Astrocyte of the hippocampus (primary cell): ENCODE results near the gene ARHGAP44.

Experiments used
- DNase-seq: peaks from one replicate; pipeline ENCODE4 v3.0.0; 2011; ENCODE audit warnings: low read depth, low spot score

ARHGAP44 gene

DNA sequence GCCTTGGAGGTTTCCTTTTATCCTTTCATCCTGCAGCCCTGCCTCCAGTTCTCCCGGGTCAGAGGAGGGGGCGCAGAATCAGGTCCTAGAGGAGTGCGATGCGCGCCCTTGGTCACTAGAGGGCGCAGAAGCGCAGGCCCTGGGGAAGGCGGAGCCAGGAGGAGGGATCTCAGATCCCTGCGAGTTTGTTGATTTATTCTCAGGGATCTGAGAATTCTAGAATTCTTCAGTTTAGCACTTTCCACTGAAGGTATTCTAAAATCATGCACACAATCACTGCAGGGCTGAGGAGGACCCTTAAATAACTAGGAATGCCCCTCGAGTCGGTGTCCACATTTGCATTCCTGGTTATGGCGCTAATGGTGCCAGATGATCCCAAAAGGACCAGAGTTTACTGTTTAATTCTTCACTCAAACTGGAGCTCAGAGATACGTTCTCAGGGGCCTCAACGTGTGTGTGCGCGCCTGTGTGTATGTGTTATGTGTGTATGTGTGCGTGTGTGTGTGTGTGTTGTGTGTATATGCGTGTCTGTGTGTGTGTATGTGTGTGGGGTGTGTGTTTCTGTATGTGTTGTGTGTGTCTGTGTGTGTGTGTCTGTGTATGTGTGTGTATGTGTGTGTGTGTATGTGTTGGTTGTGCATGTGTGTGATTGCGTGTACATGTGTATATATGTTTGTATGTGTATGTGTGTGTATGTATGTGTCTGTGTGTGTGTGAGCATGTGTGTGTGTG, 235.4 kb downstream of the ARHGAP44 start:
- peak; percentile 85 for DNase-seq

DNA sequence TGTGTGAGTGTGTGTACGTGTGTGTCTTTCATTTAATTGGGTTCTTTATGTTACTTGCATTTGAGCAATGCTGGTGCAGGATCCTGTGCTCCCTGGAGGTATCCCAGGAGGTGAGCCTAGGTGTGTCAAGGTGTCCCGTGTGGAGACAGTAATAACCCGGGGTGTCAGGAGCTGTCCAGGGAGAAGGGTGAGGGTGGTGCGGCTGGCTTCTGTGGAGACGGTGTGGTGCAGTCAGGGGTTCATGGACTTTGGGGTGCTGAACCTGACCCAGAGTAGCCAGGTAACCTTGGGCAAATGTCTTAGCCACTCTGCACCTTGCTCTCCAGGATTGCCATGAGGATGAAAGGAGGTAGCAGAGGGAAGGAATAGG, 235.9 kb downstream of the ARHGAP44 start:
- no peak for DNase-seq

DNA sequence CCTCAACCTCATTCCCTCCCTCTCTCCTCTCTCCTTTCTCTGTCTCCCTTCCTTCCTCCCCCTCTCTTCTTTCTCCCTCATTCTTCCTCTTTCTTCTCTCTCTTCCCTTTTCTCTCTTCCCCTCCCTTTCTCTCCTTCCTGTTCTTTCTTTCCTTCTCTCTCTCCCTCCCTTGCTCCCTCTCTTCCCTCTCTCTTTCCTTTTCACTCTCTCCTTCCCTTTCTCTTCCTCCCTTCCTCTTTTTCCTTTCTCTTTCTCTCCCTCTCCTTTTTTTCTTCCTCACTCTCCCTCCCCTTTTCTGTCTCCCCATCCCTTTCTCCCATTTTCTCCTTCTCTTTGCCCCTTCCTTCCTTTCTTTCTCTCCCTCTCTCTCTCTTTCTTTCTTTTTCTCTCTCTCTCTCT, 236.4 kb downstream of the ARHGAP44 start:
- DNase-seq = no peak

DNA sequence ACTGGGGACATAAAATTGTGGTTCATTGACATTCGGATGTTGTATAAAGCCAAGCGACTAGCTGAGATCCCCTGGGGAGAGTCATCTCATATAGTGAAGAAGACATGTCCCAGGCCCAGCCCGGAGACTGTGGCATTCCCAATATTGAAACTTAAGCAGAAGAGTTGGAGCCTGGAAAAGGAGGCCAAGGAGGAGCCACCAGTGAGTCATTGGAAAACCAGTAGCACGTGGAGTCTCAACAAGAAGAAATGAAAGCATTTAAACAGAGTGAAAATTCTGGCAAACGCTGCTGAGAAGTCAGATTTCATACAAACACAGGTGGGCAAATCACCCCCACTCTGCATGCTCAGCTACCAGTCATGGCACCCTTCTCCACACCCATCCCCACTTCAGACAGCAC, 237.9 kb downstream of the ARHGAP44 start:
- no peak for DNase-seq

DNA sequence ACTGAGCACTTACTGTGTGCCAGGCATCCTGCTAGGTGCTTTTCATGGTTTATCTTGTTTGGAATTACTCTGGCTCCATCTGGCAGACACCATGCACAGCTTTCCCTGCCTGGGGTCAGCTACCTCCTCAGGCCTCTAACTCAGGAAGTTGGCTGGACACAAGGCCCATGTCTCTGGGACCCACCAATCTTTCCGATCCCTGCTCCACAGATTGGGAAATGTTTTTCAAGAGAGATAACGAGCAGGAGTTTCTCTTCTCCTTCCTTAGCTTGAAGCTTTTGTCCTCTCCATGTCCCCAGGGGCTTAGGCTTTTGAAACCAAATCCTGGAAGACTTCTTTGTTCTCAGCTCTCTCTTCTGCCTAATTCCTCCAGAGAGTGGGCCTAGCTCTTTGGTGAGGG, 240.0 kb downstream of the ARHGAP44 start:
- DNase-seq = no peak

DNA sequence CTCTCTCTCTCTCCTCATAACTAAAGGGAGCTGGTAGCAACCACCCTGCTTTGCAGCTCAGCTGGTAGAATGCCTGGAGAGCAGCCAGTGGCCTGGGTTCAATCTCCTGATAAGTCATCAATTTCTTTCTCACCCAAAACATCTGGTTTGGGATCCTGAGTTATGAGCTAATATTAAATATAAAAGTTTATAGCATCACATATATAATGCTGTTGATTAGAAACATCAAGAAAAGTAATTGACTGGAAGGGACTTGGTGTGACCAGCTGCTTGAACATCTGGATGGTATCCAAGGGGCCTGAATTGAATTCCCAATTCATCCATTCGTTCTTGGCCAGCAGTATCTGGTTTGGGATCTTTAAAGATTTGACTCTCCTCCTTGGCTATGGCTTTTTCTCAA, 240.8 kb downstream of the ARHGAP44 start:
- no peak for DNase-seq

DNA sequence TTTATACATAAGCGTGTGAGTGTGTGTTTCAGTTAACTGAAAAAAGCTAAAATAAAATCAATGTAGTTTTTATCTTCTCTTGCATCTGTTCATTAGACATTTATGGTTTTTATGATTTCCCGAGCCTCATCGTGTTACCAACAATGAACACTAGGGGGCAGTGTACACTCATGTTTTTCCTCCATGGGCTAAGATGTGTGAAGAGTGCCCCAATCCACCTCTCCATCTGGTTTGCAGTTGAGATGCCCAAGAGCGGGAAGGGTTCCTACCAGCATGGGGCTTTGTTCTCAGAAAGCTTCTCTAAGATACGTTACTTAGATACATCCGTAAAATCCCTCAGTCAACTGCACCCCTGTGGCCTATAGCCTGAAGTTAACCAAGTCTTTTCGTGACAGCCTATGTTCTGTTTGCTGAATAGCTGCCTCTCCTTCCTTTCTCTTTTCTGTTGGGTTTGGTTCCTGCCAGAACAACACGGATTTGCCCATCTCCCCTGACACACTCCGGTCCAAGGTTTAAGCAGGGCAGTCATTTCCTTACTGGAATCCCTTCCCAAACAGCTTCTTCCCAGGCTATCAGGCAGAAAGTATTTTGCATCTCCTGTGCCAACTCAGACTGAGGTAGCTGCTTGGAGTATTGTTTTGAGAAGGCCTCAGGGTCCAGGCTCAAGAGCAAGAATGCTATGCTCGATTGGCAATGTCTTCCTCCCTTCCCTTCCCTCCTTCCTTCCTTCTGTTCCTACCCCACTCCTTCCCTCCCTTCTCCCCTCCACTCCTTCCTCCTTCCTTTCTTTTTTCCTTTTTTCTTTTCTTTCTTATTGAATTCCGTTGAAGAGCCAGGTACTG, 241.4 kb downstream of the ARHGAP44 start:
- peak; percentile 72 for DNase-seq

DNA sequence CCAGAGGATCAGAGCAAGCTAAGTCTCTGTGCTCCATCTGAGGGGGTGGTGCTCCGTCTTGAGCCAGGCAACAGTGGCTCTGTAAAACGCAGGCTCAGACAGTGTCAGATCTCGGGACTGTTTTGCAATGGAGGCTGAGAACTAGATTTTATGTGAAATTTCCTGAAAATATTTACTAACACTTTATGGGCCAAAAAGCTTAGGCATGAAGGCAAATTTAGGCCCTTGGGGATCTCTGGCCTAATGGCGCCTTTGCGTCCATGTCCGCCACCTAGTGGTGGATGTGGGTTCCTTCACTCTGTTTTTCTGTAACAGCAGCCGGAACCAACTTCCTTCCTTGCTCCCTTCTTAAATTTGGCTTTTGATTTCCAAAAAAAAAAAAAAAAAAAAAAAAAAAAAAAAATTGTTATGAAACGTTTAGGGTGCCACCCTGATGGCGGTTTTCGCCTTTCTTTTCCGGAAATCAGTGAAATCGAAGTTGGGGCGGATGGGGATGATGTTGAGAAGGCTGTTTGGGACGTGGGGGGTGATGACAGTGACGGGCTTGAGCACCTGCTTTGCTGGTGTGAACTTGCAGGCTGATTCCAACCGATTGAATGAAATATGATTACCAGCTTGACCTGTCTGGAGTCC, 242.5 kb downstream of the ARHGAP44 start:
- peak; percentile 60 for DNase-seq

DNA sequence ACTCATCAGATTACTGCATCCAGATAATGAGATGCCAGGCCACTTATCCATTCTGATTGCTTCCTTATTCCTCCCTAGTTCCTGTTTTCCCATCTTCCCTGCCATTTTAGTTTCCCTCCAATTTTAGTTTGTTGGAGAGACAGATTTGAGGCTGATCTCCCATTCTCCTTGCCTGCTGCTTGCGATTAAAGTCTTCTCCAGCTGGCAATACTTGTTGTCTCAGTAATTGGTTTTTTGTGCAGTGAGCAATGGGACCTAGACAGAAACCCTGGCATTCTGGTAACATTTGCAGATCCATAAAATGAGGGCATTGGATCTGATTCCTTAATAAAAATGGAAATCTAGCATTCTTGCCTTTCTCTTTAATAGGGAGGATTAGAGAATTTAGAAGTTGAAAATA, 246.1 kb downstream of the ARHGAP44 start:
- no peak for DNase-seq

DNA sequence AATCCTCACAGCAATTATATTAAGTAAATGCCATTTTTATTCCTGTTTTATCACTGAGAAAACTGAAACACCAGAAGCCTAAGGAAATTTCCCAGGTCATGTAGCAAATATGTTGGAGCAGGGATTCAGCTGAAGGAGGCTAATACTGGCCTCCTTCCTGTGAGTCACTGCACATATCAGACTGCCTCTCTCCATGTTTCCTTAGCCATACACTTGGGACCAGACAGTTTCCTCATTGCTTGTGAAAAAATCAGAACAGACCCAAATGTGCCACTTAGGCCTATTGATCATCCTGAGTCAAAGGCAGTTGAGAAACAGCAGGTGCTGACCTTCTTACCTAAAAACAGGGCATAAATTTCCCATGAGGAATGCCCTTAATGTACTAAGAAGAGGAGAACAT, 247.5 kb downstream of the ARHGAP44 start:
- no peak for DNase-seq

DNA sequence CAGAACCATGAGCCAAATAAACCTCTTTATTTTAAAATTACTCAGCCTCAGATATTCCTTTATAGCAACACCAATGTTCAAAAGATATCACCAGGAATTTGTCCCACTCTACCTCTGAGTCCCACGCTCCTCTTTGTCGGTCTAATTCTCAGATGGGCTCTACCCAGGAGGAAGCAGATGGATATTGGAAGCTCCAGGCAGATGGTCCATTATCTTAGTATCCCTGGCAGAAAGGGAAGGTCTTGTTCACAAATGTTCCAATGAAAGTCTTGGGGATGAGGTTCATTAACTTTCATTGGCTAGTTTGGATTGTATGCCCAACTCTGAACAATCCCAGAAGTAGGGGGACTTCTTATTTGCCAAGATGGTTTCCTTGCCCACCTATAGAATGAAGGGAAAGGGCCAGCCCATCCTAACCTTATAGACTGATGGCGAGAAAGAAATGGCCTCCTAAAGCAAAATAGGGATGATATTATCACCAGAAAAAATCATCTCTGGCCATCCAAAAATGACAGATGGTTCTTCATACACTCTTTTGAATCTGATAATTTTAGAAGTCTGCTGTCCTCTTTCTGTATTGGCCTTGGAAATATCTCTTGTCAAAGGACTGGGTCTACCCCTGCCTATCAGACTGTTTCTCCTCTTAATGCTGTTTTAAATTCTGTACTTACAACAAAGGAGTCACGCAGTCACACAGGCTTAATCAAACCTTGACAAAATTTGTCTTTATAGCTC, 249.8 kb downstream of the ARHGAP44 start:
- DNase-seq = no peak
